Heart right ventricle (tissue), 16 donors: Measurements from ENCODE around the gene DTX2. TPM values are rescaled to one million over a fixed set of nuclear protein-coding genes. Genes with fewer than 3 reads are reported as not detected.
A peak's percentile ranks its signal among the peaks of the same experiment; 100 is the strongest.
"Not testable (repeated sequence)": the region's sequence is repeated elsewhere in the genome, so short reads cannot be mapped to it uniquely, and the experiment has no call there.

Experiments used
- ATAC-seq, 8 donors: fragments of 200-7000 bp; cut with Tn5 transposase; one replicate each; pipeline ENCODE4 v1.9.1; 2020; ENCODE audit warnings: mild to moderate bottlenecking in 8 of 8, moderate library complexity in 8 of 8, moderate number of reproducible peaks in 1 of 8
- DNase-seq, 2 donors: peaks; one replicate each; pipeline ENCODE4 v3.0.0-alpha.2; 2020
- H3K27ac ChIP-seq, 10 donors: fragments of 200-600 bp; sonication (generic) in 2 of 10; one replicate each; pipeline versions ENCODE4 v1.5.0 to v1.8.0; 2020 to 2022; ENCODE audit warnings: mild to moderate bottlenecking in 3 of 10
- H3K27me3 ChIP-seq, 7 donors: fragments of 200-600 bp; one replicate each; pipeline ENCODE4 v1.8.0; 2021 to 2022; ENCODE audit warnings: mild to moderate bottlenecking in 2 of 7
- H3K36me3 ChIP-seq, 9 donors: fragments of 200-600 bp; sonication (generic) in 1 of 9; one replicate each; pipeline versions ENCODE4 v1.5.0 to v1.8.0; 2020 to 2022; ENCODE audit warnings: mild to moderate bottlenecking in 2 of 9
- H3K4me1 ChIP-seq, 9 donors: fragments of 200-600 bp; sonication (generic) in 1 of 9; one replicate each; pipeline versions ENCODE4 v1.5.0 to v1.8.0; 2020 to 2022; ENCODE audit warnings: mild to moderate bottlenecking in 4 of 9
- H3K4me3 ChIP-seq, 10 donors: fragments of 200-600 bp; sonication (generic) in 2 of 10; one replicate each; pipeline versions ENCODE4 v1.5.0 to v1.8.0; 2020 to 2022; ENCODE audit warnings: mild to moderate bottlenecking in 7 of 10, moderate library complexity in 2 of 10
- H3K9me3 ChIP-seq, 11 donors: fragments of 200-600 bp in 10 of 11; sonication (generic) in 2 of 11; one replicate each; pipeline versions ENCODE4 v1.5.0 to v1.8.0; 2013 to 2022; ENCODE audit warnings: mild to moderate bottlenecking in 2 of 11, control low read depth in 1 of 11, moderate library complexity in 1 of 11
- CTCF ChIP-seq, 9 donors: fragments of 200-600 bp; sonication (generic) in 2 of 9; IDR thresholded peaks; one replicate each; pipeline versions ENCODE4 v1.5.0 to v1.8.0; 2021 to 2022; ENCODE audit warnings: antibody characterized with exemption in 9 of 9, mild to moderate bottlenecking in 5 of 9, moderate library complexity in 1 of 9
- WGBS, 2 donors: extraction: QIAGEN DNeasy Blood & Tissue Kit; methylation state at CpG; one replicate each; pipeline ENCODE4 v1.1.7; 2013; ENCODE audit warnings: inconsistent platforms in 1 of 2; 5-methylcytosine and 5-hydroxymethylcytosine counted together
- intact Hi-C, 10 donors: fragments of 100-400 bp; cut with DNase I; formaldehyde crosslinking; loops; one replicate each; pipeline versions ENCODE4 v1.11.1 to v1.14.2; 2022
- polyA plus RNA-seq, 2 donors: library from polyadenylated mRNA; stranded (reverse); fragments of 200-250 nt; gene quantifications; one replicate each; pipeline ENCODE4 v1.2.3, GENCODE V29; 2013
- total RNA-seq, 10 donors: library from RNA; stranded (reverse); fragmentation: NEBNext Ultra II Directional in 3 of 10; extraction: Animal tissue kit (Norgen Biotek cat#: 25700) in 3 of 10; gene quantifications; one replicate each; pipeline versions ENCODE4 v1.2.1 to v1.2.4, GENCODE V29; 2021 to 2023
- donor health status: Arrhythmogenic right ventricular cardiomyopathy.
- donor health status: ischemic (EF 13 %, LVEDD 7.1; RV severe dilation, severe dysfunction).
- donor health status: healthy with polysubstance abuse.
- donor health status: DM: no; HTN: yes; CAD: no.
- donor health status: DM: no; HTN: no; CAD: no.
- donor health status: ischemic (EF 25% LVEDD 6.9; RV normal size, moderate dysfunction).
- donor health status: ischemic (EF 25% LVEDD 5.7; RV mildly dilated, moderate dysfunction).
- donor health status: healthy.
- donor health status: DM: yes; HTN: yes; CAD: no.
- donor health status: Ischemic cardiomyopathy.
- donor health status: ischemic (EF 35%, LVEDD 5.7; RV mildly dilated, moderate dysfunction).
- donor health status: nonischemic (EF 11% LVEDD 7.7; RV severe dilation, severe dysfunction).
- donor health status: DM: yes; HTN: yes; CAD: no.
- donor health status: PGD.
- donor health status: ischemic (EF 29% LVEDD 5.4; RV normal size, mild dysfunction).
- donor health status: nonischemic (EF 23%, LVEDD 6.1; RV moderate dilation, normal function).

The DTX2 gene
- total and polyA plus RNA-seq, 12 donors = 5.8 to 23.4 (median 8.6) TPM

GRCh38 chr7:76513817-76514799 is 52.6 kb downstream of the DTX2 start:
- ATAC-seq (no peak), DNase-seq (no peak)
- no peaks in the 10 kb centered on the region for H3K27me3 ChIP-seq
- H3K4me1 ChIP-seq = peaks cover 0 to 16% (median 6%) of the 10 kb centered on the region in 9 donors
- intact Hi-C loops = no loop called here
- H3K36me3 ChIP-seq = no peaks in the 10 kb centered on the region
- no peak for TF ChIP-seq CTCF (IDR thresholded peaks at IDR 0.05)
- H3K9me3 ChIP-seq = no peaks in the 10 kb centered on the region
- H3K27ac ChIP-seq = no peak overlapping the region
- 85 to 91% methylated on average over 29 of the region's 29 CpGs for WGBS, 2 donors
- no peak overlapping the region for H3K4me3 ChIP-seq

GRCh38 chr7:76514926-76515771 is 53.6 kb downstream of the DTX2 start:
- Histone ChIP-seq H3K27me3 (no peaks in the 10 kb centered on the region), H3K9me3 (no peaks in the 10 kb centered on the region), H3K27ac (no peak overlapping the region), H3K4me1 (peaks cover 0 to 11% (median 5%) of the 10 kb centered on the region in 9 donors), H3K4me3 (no peak overlapping the region), H3K36me3 (no peaks in the 10 kb centered on the region)
- ATAC-seq = no peak
- no peak for TF ChIP-seq CTCF (IDR thresholded peaks at IDR 0.05)
- intact Hi-C loops = no loop called here
- no peak for DNase-seq
- 82 to 84% methylated on average over 16 of the region's 16 CpGs for WGBS, 2 donors

GRCh38 chr7:76515999-76516443 is 54.5 kb downstream of the DTX2 start:
- peak in 5 of 9 donors; percentile 39 to 96 (median 77) for TF ChIP-seq CTCF (IDR thresholded peaks at IDR 0.05)
- H3K4me1 ChIP-seq = peaks cover 0 to 9% (median 5%) of the 10 kb centered on the region in 9 donors
- 7 to 12% methylated on average over 32 of the region's 32 CpGs for WGBS, 2 donors
- H3K27me3 ChIP-seq = no peaks in the 10 kb centered on the region
- H3K36me3 ChIP-seq = no peaks in the 10 kb centered on the region
- ATAC-seq (peak in 2 of 8 donors; percentile 34 to 63), DNase-seq (peak in 1 of 2 donors; percentile 57)
- intact Hi-C loops = no loop called here
- H3K27ac ChIP-seq = no peak overlapping the region
- H3K4me3 ChIP-seq = no peak overlapping the region
- no peaks in the 10 kb centered on the region for H3K9me3 ChIP-seq

GRCh38 chr7:76516932-76517331 is 55.4 kb downstream of the DTX2 start:
- H3K36me3 ChIP-seq, intact Hi-C loops, ATAC-seq, H3K4me1 ChIP-seq, H3K27me3 ChIP-seq, H3K27ac ChIP-seq, H3K9me3 ChIP-seq, DNase-seq, H3K4me3 ChIP-seq: not testable (repeated sequence)
- 95 to 96% methylated on average over 6 of the region's 6 CpGs for WGBS, 2 donors

GRCh38 chr7:76526183-76526582 is 64.7 kb downstream of the DTX2 start:
- WGBS, 2 donors = 98 to 100% methylated on average over 2 of the region's 4 CpGs

GRCh38 chr7:76531643-76532042 is 70.1 kb downstream of the DTX2 start:
- H3K9me3 ChIP-seq, H3K36me3 ChIP-seq, H3K4me1 ChIP-seq, H3K4me3 ChIP-seq, DNase-seq, H3K27me3 ChIP-seq, ATAC-seq, H3K27ac ChIP-seq, intact Hi-C loops: not testable (repeated sequence)
- WGBS, 2 donors = 86 to 91% methylated on average over 2 of the region's 2 CpGs

More at GRCh38 chr7:76526183-76526582, 64.7 kb downstream of the DTX2 start:
- H3K27me3 ChIP-seq, intact Hi-C loops, H3K4me1 ChIP-seq, DNase-seq, ATAC-seq, H3K36me3 ChIP-seq, H3K4me3 ChIP-seq, H3K27ac ChIP-seq, H3K9me3 ChIP-seq: not testable (repeated sequence)

GRCh38 chr7:76543197-76543596 is 81.7 kb downstream of the DTX2 start, which contains the start of gene SPDYE16:
SPDYE16 (minus strand) TSS chr7:76543297; CDS start chr7:76541459, 1,838 bp downstream.
- WGBS, 2 donors = no CpG with 5 or more reads among the region's 8 CpGs
- DNase-seq, H3K27ac ChIP-seq, ATAC-seq, H3K36me3 ChIP-seq, H3K4me3 ChIP-seq, H3K4me1 ChIP-seq, H3K27me3 ChIP-seq, intact Hi-C loops, H3K9me3 ChIP-seq: not testable (repeated sequence)
